HEK293 (cell line): ENCODE results near the gene NHS.
A peak's percentile ranks its signal among the peaks of the same experiment; 100 is the strongest.

Source experiments
- ATF2 ChIP-seq: fragments of 450-650 bp; formaldehyde crosslinking; IDR thresholded peaks from 2 replicates; pipeline ENCODE4 v1.5.1; 2016; ENCODE audit warnings: missing biosample characterization, missing genetic modification characterization, low read depth
- FEZF1 ChIP-seq: fragments of 450-650 bp; formaldehyde crosslinking; IDR thresholded peaks from 2 replicates; pipeline ENCODE4 v1.5.1; 2016; ENCODE audit warnings: missing biosample characterization, missing genetic modification characterization
- HIC1 ChIP-seq: fragments of 450-650 bp; formaldehyde crosslinking; IDR thresholded peaks from 2 replicates; pipeline ENCODE4 v1.5.1; 2016; ENCODE audit warnings: missing biosample characterization, missing genetic modification characterization
- KLF17 ChIP-seq: fragments of 450-650 bp; formaldehyde crosslinking; IDR thresholded peaks from 2 replicates; pipeline ENCODE4 v1.5.1; 2016; ENCODE audit warnings: missing biosample characterization, missing genetic modification characterization
- KLF8 ChIP-seq: fragments of 450-650 bp; formaldehyde crosslinking; IDR thresholded peaks from 2 replicates; pipeline ENCODE4 v1.5.1; 2016; ENCODE audit warnings: missing biosample characterization, missing genetic modification characterization
- OSR2 ChIP-seq: fragments of 450-650 bp; formaldehyde crosslinking; IDR thresholded peaks from 2 replicates; pipeline ENCODE4 v1.5.1; 2016; ENCODE audit warnings: missing biosample characterization, missing genetic modification characterization
- PRDM10 ChIP-seq: fragments of 450-650 bp; formaldehyde crosslinking; IDR thresholded peaks from 2 replicates; pipeline ENCODE4 v1.5.1; 2016; ENCODE audit warnings: missing biosample characterization, missing genetic modification characterization
- SP7 ChIP-seq: fragments of 450-650 bp; formaldehyde crosslinking; IDR thresholded peaks from 2 replicates; pipeline ENCODE4 v1.5.1; 2016; ENCODE audit warnings: missing biosample characterization, missing genetic modification characterization
- TRIM28 ChIP-seq: IDR thresholded peaks from 2 replicates; pipeline ENCODE4 v1.6.1; 2011; ENCODE audit warnings: low read length, control low read depth, borderline replicate concordance
- TSHZ1 ChIP-seq: fragments of 450-650 bp; formaldehyde crosslinking; IDR thresholded peaks from 2 replicates; pipeline ENCODE4 v1.5.1; 2016; ENCODE audit warnings: missing biosample characterization, missing genetic modification characterization, borderline replicate concordance
- ZBTB21 ChIP-seq: fragments of 450-650 bp; formaldehyde crosslinking; IDR thresholded peaks from 2 replicates; pipeline ENCODE4 v1.5.1; 2017; ENCODE audit warnings: missing biosample characterization, missing genetic modification characterization
- ZEB2 ChIP-seq: fragments of 450-650 bp; formaldehyde crosslinking; IDR thresholded peaks from 2 replicates; pipeline ENCODE4 v1.5.1; 2016; ENCODE audit warnings: missing biosample characterization, missing genetic modification characterization
- ZFP41 ChIP-seq: fragments of 450-650 bp; formaldehyde crosslinking; IDR thresholded peaks from 2 replicates; pipeline ENCODE4 v1.5.1; 2016; ENCODE audit warnings: missing biosample characterization, missing genetic modification characterization, borderline replicate concordance
- ZNF18 ChIP-seq: fragments of 450-650 bp; formaldehyde crosslinking; IDR thresholded peaks from 2 replicates; pipeline ENCODE4 v1.5.1; 2016; ENCODE audit warnings: missing biosample characterization, missing genetic modification characterization
- ZNF184 ChIP-seq: fragments of 450-650 bp; IDR thresholded peaks from 2 replicates; pipeline ENCODE4 v1.5.1; 2018; ENCODE audit warnings: missing biosample characterization, mild to moderate bottlenecking, missing genetic modification characterization
- ZNF416 ChIP-seq: fragments of 450-650 bp; formaldehyde crosslinking; IDR thresholded peaks from 2 replicates; pipeline ENCODE4 v1.5.1; 2016; ENCODE audit warnings: missing biosample characterization, missing genetic modification characterization
- ZNF501 ChIP-seq: fragments of 450-650 bp; formaldehyde crosslinking; IDR thresholded peaks from 2 replicates; pipeline ENCODE4 v1.5.1; 2016; ENCODE audit warnings: missing biosample characterization, missing genetic modification characterization
- ZNF513 ChIP-seq: fragments of 450-650 bp; IDR thresholded peaks from 2 replicates; pipeline ENCODE4 v1.5.1; 2018; ENCODE audit warnings: missing biosample characterization, missing genetic modification characterization
- ZNF521 ChIP-seq: fragments of 450-650 bp; formaldehyde crosslinking; IDR thresholded peaks from 2 replicates; pipeline ENCODE4 v1.5.1; 2017; ENCODE audit warnings: missing biosample characterization, mild to moderate bottlenecking, missing genetic modification characterization
- ZNF600 ChIP-seq: fragments of 450-650 bp; formaldehyde crosslinking; IDR thresholded peaks from 2 replicates; pipeline ENCODE4 v1.5.1; 2016; ENCODE audit warnings: missing biosample characterization, missing genetic modification characterization

The NHS gene

GRCh38 chrX:17692709-17693346, 317.8 kb downstream of the NHS start (continued):
- TF ChIP-seq ZNF513 (tag by site-specific recombination) (no peak), TSHZ1 (tag by site-specific recombination) (peak; percentile 41; the same call in 1 of the 2 replicates), OSR2 (tag by site-specific recombination) (peak; percentile 34; the same call in 1 of the 2 replicates), ZNF184 (tag by site-specific recombination) (no peak), ZNF416 (tag by site-specific recombination) (no peak), KLF8 (tag by site-specific recombination) (peak; percentile 60), ZBTB21 (tag by site-specific recombination) (peak; percentile 87), TRIM28 (peak; percentile 44; the same call in 1 of the 2 replicates), ZNF521 (tag by site-specific recombination) (no peak), ZNF600 (tag by site-specific recombination) (no peak), FEZF1 (tag by site-specific recombination) (no peak; the same call in 1 of the 2 replicates), ATF2 (tag by site-specific recombination) (peak; percentile 98), ZFP41 (no peak), PRDM10 (tag by site-specific recombination) (0 out of 2 replicates have a peak, but pooled peaks have one; percentile 17), ZEB2 (tag by site-specific recombination) (peak; percentile 54; the same call in 1 of the 2 replicates), HIC1 (tag by site-specific recombination) (no peak), ZNF501 (tag by site-specific recombination) (no peak), SP7 (tag by site-specific recombination) (peak; percentile 70), KLF17 (tag by site-specific recombination) (0 out of 2 replicates have a peak, but pooled peaks have one; percentile 69), ZNF18 (tag by site-specific recombination) (no peak)
